KMS-11 (cell line): Measurements from ENCODE around the gene ATP2A3.

Experiments
- H2AFZ ChIP-seq: fragments of 200-600 bp; sonication (generic); 2 replicates; pipeline ENCODE4 v1.6.1; 2016; ENCODE audit warnings: antibody characterized with exemption, mixed run types, low read depth
- H3K27ac ChIP-seq: fragments of 200-600 bp; sonication (generic); 2 replicates; pipeline ENCODE4 v1.6.1; 2016; ENCODE audit warnings: mild to moderate bottlenecking, mixed run types
- H3K27me3 ChIP-seq: fragments of 200-600 bp; sonication (generic); 2 replicates; pipeline ENCODE4 v1.6.1; 2017; ENCODE audit warnings: mild to moderate bottlenecking, low read depth, mixed run types, moderate library complexity; ENCODE audit not compliant: insufficient read depth
- H3K36me3 ChIP-seq: fragments of 200-600 bp; sonication (generic); 2 replicates; pipeline ENCODE4 v1.6.1; 2017; ENCODE audit warnings: mild to moderate bottlenecking, mixed run types; ENCODE audit not compliant: insufficient read depth
- H3K4me1 ChIP-seq: fragments of 200-600 bp; sonication (generic); 2 replicates; pipeline ENCODE4 v1.6.1; 2016; ENCODE audit warnings: mild to moderate bottlenecking, low read depth, mixed run types; ENCODE audit not compliant: poor library complexity, severe bottlenecking
- H3K4me2 ChIP-seq: fragments of 200-600 bp; sonication (generic); 2 replicates; pipeline ENCODE4 v1.7.0; 2016; ENCODE audit warnings: mild to moderate bottlenecking, mixed run types
- H3K4me3 ChIP-seq: fragments of 200-600 bp; sonication (generic); IDR thresholded peaks from 2 replicates; pipeline ENCODE4 v1.6.1; 2017; ENCODE audit warnings: low read depth, low read length, mixed read lengths; ENCODE audit not compliant: insufficient read depth
- H3K79me2 ChIP-seq: fragments of 200-600 bp; sonication (generic); 2 replicates; pipeline ENCODE4 v1.6.1; 2016; ENCODE audit warnings: low read depth, mixed run types; ENCODE audit not compliant: insufficient read depth
- H3K9ac ChIP-seq: fragments of 200-600 bp; sonication (generic); 2 replicates; pipeline ENCODE4 v1.6.1; 2016; ENCODE audit warnings: mild to moderate bottlenecking, mixed run types
- H4K20me1 ChIP-seq: fragments of 200-600 bp; sonication (generic); 2 replicates; pipeline ENCODE4 v1.6.1; 2016; ENCODE audit warnings: mild to moderate bottlenecking, mixed run types; ENCODE audit not compliant: insufficient read depth
- TF ChIP-seq, protein P1 (sequence below): fragments of 200-600 bp; sonication (generic); conservative IDR thresholded peaks from 2 replicates; pipeline ENCODE4 v1.6.1; 2017; ENCODE audit warnings: low read depth, mild to moderate bottlenecking, antibody characterized with exemption, low read length, moderate library complexity, mixed read lengths

ATP2A3 gene

DNA sequence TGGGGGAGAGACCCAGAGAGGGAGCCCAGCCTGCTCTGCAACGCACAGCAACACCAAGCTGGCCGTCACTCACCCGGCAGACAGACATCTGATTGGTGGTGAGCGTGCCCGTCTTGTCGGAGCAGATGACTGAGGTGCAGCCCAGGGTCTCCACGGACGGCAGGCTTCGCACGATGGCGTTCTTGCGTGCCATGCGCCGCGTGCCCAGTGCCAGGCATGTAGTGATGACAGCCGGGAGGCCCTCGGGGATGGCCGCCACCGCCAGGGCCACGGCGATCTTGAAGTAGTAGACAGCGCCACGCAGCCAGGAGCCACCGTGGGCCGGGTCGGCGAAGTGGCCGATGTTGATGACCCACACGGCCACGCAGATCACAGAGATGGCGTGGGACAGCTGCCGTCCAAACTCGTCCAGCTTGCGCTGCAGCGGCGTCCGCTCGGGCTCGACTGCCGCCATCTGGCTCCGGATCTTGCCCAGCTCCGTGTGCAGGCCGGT is 16.9 kb downstream of the ATP2A3 start:
- no peaks in the 10 kb centered on the region for H3K27me3 ChIP-seq
- no peaks in the 10 kb centered on the region for H3K4me1 ChIP-seq
- no peak overlapping the region for H3K4me2 ChIP-seq
- no peaks in the 10 kb centered on the region for H3K79me2 ChIP-seq
- no peak overlapping the region for H3K4me3 ChIP-seq
- TF ChIP-seq, protein P1, sequence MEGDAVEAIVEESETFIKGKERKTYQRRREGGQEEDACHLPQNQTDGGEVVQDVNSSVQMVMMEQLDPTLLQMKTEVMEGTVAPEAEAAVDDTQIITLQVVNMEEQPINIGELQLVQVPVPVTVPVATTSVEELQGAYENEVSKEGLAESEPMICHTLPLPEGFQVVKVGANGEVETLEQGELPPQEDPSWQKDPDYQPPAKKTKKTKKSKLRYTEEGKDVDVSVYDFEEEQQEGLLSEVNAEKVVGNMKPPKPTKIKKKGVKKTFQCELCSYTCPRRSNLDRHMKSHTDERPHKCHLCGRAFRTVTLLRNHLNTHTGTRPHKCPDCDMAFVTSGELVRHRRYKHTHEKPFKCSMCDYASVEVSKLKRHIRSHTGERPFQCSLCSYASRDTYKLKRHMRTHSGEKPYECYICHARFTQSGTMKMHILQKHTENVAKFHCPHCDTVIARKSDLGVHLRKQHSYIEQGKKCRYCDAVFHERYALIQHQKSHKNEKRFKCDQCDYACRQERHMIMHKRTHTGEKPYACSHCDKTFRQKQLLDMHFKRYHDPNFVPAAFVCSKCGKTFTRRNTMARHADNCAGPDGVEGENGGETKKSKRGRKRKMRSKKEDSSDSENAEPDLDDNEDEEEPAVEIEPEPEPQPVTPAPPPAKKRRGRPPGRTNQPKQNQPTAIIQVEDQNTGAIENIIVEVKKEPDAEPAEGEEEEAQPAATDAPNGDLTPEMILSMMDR: no peak
- H3K36me3 ChIP-seq: no peaks in the 10 kb centered on the region
- H4K20me1 ChIP-seq: no peaks in the 10 kb centered on the region
- H3K27ac ChIP-seq: no peak overlapping the region
- no peak overlapping the region for H3K9ac ChIP-seq
- H2AFZ ChIP-seq: no peak overlapping the region

DNA sequence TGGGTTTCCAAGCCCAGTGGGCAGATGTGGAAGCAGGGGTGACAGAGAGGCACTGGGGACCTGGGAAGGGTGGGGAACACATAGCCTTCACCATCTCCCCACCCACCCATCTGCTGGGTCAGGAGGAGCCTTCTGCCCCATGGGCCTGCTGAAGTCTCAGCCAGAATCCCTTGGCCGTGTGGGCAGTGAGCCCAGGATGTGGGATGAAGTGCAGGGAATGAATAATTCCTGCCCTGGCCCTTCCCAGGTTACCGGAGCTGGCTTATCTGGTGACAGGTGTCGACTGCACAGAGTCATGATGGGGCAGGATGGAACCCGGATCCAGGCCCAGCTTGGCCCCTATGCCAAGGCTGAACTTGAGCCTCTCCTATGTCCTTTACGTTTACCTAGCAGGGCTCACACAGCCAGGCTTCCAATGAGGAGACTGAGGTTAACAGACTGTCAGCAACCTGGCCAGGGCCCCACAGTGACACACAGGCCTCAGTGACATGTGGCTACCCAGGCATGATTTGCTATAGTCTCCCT is 17.5 kb downstream of the ATP2A3 start:
- no peak overlapping the region for H3K27ac ChIP-seq
- no peak overlapping the region for H2AFZ ChIP-seq
- no peaks in the 10 kb centered on the region for H3K79me2 ChIP-seq
- H4K20me1 ChIP-seq: no peaks in the 10 kb centered on the region
- no peaks in the 10 kb centered on the region for H3K36me3 ChIP-seq
- H3K9ac ChIP-seq: no peak overlapping the region
- H3K4me1 ChIP-seq: no peaks in the 10 kb centered on the region
- H3K27me3 ChIP-seq: no peaks in the 10 kb centered on the region
- no peak overlapping the region for H3K4me3 ChIP-seq
- no peak overlapping the region for H3K4me2 ChIP-seq
- TF ChIP-seq, protein P1: no peak

DNA sequence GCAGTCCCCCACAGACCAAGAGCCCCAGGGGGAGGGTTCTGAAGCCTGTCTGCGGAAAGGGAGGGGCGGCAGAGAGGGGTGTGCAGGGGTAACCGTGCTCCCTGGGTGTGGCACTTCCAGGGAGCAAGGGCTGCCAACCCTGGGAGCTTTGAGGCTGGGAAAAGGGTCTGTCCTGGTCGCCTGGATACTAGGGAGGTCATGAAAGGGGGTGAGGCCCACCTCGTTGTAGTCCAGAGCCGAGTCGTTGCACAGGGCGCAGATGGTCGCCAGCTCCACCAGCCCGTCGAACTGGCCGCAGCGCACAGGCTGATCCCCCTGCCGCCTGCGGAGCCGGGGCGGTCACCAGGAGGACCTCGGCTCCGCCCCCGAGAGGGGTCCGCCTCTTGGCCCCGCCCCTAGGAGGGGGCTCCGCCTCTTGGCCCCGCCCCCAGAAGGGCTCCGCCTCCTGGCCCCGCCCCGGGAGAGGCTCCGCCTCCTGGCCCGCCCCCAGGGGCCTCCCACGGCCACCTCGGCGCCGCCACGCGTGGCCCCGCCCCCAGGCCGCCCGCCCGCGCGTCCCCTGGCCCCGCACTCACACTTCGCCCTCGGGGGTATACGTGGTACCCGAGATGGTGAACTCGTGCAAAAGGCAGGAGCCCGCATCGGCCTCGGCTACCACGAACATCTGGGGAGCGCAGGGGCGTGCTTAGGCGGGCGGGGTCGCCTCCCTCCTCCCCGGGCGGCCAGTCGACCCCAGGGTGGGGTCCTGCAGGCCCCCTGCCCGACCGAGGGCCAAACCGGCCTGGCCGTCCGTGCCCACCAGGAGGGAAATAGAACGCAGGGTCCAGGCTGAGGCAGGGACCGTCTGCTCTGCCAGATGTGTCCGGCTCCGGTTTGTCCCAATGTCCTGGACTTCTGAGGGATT is 19.5 kb downstream of the ATP2A3 start:
- H4K20me1 ChIP-seq: no peaks in the 10 kb centered on the region

DNA sequence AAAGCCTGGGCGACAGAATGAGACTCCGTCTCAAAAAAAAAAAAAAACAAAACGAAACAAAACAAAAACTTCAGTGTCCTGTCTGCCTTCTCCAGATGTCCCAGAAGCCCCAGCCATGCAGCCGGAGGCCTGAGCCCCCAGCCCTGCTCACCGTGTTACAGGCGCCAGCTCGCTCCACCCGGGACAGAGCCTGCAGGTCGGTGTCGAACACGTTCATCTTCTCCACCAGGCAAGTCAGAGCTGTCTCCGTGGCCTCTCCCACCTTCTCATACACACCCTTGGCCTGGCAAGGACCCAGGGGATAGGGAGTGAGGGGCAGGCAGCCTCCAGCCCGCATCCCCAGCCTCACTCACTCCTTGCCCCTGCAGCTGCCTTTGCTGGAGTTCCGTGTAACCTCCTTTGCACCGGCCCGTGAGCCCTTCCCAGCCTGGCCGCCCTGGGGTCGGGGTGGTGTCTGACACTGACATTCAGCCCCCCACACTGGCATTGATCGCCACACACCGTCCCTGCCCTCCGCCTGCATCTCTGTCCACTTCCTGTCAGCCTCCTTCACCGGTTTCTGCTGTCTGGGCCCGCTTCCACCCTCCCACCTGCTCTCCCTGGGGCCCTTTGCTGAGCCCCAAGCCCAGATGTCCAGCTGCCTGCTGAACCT is 20.9 kb downstream of the ATP2A3 start:
- no peak overlapping the region for H2AFZ ChIP-seq
- no peak overlapping the region for H3K9ac ChIP-seq
- no peak overlapping the region for H3K4me2 ChIP-seq

More for the DNA sequence above, 19.5 kb downstream of the ATP2A3 start:
- Histone ChIP-seq H3K4me1 (no peaks in the 10 kb centered on the region), H3K27ac (no peak overlapping the region), H2AFZ (no peak overlapping the region), H3K4me3 (no peak overlapping the region), H3K9ac (no peak overlapping the region), H3K27me3 (no peaks in the 10 kb centered on the region), H3K4me2 (no peak overlapping the region), H3K79me2 (no peaks in the 10 kb centered on the region), H3K36me3 (no peaks in the 10 kb centered on the region)
- TF ChIP-seq, protein P1: no peak

More for the DNA sequence above, 20.9 kb downstream of the ATP2A3 start:
- Histone ChIP-seq H3K4me3 (no peak overlapping the region), H3K27me3 (no peaks in the 10 kb centered on the region), H3K27ac (no peak overlapping the region), H4K20me1 (no peaks in the 10 kb centered on the region), H3K36me3 (no peaks in the 10 kb centered on the region), H3K4me1 (no peaks in the 10 kb centered on the region), H3K79me2 (no peaks in the 10 kb centered on the region)
- TF ChIP-seq, protein P1: no peak
